ENCODE data around the gene SERPINA12.

- no peak for TF ChIP-seq EZH2 (IDR thresholded peaks at IDR 0.05; ENCODE audit: low read length, missing control alignments)
- no peak for TF ChIP-seq CTCF (conservative IDR thresholded peaks at IDR 0.05 in 1 of 2, IDR thresholded peaks at IDR 0.05 in 1 of 2; ENCODE audit: low read depth in 1 of 2, low read length in 2 of 2)
These were observed 9.6 kb downstream of the SERPINA12 start for GRCh38 chr14:94499673-94500072.
